Measurements from ENCODE around the gene TGFB2. TPM values are rescaled to one million over a fixed set of nuclear protein-coding genes. Genes with fewer than 3 reads are reported as not detected.

Gene TGFB2
- total RNA-seq, 1 experiment from 2014 or later: 0.34 TPM

DNA sequence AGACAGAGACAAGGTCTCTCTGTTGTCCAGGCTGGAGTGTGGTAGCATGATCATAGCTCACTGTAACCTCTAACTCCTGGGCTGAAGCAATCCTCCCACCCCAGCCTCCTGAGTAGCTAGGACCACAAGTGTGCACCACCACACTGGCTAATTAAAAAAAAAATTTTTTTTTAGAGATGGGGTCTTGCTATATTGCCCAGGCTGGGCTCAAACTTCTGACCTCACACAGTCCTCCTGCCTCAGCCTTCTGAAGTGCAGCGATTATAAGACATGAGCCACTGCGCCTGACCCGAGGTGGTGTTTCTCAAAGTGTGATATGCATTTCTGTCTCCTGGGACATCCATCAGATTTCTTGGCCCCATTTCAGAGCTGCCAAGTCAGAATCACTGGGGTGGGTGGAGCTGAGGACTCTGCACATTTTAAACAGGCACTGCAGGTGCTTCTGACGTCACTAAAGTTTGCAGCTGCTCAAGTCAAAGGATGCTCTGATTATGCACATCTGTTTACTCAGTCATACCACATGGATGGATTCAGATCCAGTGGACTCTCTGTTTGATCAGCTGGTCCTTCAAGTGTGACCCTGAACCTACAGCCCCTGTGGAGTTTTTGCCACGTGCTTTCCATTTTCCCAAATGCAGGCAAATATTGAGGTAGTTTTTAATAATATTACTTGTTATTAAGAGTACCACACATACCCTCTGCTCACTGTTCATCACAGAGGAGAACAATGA is 21.4 kb downstream of the TGFB2 start:
- Histone ChIP-seq H3K79me2 (ENCODE audit: insufficient read depth, low read length) (no peaks in the 10 kb centered on the region), H3K4me2 (ENCODE audit: low read length) (no peak overlapping the region), H4K20me1 (ENCODE audit: insufficient read depth) (no peaks in the 10 kb centered on the region), H2AFZ (ENCODE audit: low read depth, low read length, poor library complexity, severe bottlenecking) (no peak overlapping the region), H3K9ac (ENCODE audit: low read length) (no peak overlapping the region), H3K4me3 (replicated peaks in 1 of 2; ENCODE audit: low read depth in 1 of 2, low read length in 2 of 2) (no peak overlapping the region), H3K27me3 (ENCODE audit: insufficient read depth, low read length) (no peaks in the 10 kb centered on the region; the same call in 1 of the 2 replicates), H3K36me3 (ENCODE audit: control insufficient read depth in 1 of 2, insufficient read depth in 2 of 2, low read length in 2 of 2) (no peaks in the 10 kb centered on the region), H3K27ac (ENCODE audit: low read depth, low read length) (no peak overlapping the region), H3K4me1 (ENCODE audit: control insufficient read depth in 1 of 2, insufficient read depth in 2 of 2, low read length in 2 of 2) (no peaks in the 10 kb centered on the region), H3K9me3 (ENCODE audit: control insufficient read depth in 1 of 2, insufficient read depth in 1 of 2, low read depth in 1 of 2, low read length in 2 of 2) (no peaks in the 10 kb centered on the region), H3K9me2 (ENCODE audit: insufficient read depth) (no peaks in the 10 kb centered on the region)
- POLR2A ChIA-PET: no interaction called here
- intact Hi-C loops (cut with micrococcal nuclease): loop anchor here (10.0 kb wide), 1 partner anchor 628 kb away; no protein-coding TSS in a partner anchor
- BruUV-seq (replicated peaks): no TSS peak
- TF ChIP-seq, protein P1, sequence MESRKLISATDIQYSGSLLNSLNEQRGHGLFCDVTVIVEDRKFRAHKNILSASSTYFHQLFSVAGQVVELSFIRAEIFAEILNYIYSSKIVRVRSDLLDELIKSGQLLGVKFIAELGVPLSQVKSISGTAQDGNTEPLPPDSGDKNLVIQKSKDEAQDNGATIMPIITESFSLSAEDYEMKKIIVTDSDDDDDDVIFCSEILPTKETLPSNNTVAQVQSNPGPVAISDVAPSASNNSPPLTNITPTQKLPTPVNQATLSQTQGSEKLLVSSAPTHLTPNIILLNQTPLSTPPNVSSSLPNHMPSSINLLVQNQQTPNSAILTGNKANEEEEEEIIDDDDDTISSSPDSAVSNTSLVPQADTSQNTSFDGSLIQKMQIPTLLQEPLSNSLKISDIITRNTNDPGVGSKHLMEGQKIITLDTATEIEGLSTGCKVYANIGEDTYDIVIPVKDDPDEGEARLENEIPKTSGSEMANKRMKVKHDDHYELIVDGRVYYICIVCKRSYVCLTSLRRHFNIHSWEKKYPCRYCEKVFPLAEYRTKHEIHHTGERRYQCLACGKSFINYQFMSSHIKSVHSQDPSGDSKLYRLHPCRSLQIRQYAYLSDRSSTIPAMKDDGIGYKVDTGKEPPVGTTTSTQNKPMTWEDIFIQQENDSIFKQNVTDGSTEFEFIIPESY (IDR thresholded peaks at IDR 0.05; ENCODE audit: extremely low read depth, insufficient replicate concordance, low read length): no peak
- TF ChIP-seq EZH2phosphoT487 (IDR thresholded peaks at IDR 0.05; ENCODE audit: borderline replicate concordance): no peak
- TF ChIP-seq SP1 (IDR thresholded peaks at IDR 0.05; ENCODE audit: low read depth): no peak
- no peak for TF ChIP-seq YY1 (IDR thresholded peaks at IDR 0.05; ENCODE audit: extremely low read depth, insufficient replicate concordance, low read depth, low read length)
- no peak for TF ChIP-seq ELF1 (IDR thresholded peaks at IDR 0.05; ENCODE audit: borderline replicate concordance, low read depth)
- TF ChIP-seq, protein P2, sequence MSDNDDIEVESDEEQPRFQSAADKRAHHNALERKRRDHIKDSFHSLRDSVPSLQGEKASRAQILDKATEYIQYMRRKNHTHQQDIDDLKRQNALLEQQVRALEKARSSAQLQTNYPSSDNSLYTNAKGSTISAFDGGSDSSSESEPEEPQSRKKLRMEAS (IDR thresholded peaks at IDR 0.05): no peak
- no peak for ATAC-seq
- RAD21 ChIA-PET (ENCODE audit: low non-redundant PET in 1 of 2, low total read pairs in 2 of 2, uncharacterized antibody in 2 of 2, unreplicated experiment in 2 of 2): no interaction called here
- CTCF ChIA-PET: no interaction called here
- no peak for DNase-seq (ENCODE audit: low read depth, low spot score)
